A549 (cell line): ENCODE data around the gene ANO4.

Experiments
- GATA3 ChIP-seq: IDR thresholded peaks from 2 replicates; pipeline ENCODE4 v1.6.1; 2012; ENCODE audit warnings: borderline replicate concordance
- NR3C1 ChIP-seq: fragments of >200 bp; sonication (Bioruptor Twin); formaldehyde crosslinking; IDR thresholded peaks from 3 replicates; pipeline ENCODE4 v1.6.1; 2017
- POLR2A ChIP-seq: IDR thresholded peaks from 2 replicates; pipeline ENCODE4 v1.6.1; 2012; ENCODE audit warnings: mild to moderate bottlenecking, low read length
- POLR2AphosphoS2 ChIP-seq: conservative IDR thresholded peaks from 2 replicates; pipeline ENCODE4 v1.6.1; 2012; ENCODE audit warnings: low read length, improper control_type of control experiment, inconsistent platforms
- RFX5 ChIP-seq: fragments of 450-650 bp; IDR thresholded peaks from 2 replicates; pipeline ENCODE4 v1.7.1; 2014; ENCODE audit warnings: antibody characterized with exemption, mild to moderate bottlenecking, moderate library complexity
- TP53 ChIP-seq: fragments of 250-450 bp; sonication (Bioruptor Pico); IDR thresholded peaks from 2 replicates; pipeline ENCODE4 v1.5.0; 2021; ENCODE audit warnings: mild to moderate bottlenecking, moderate library complexity
- TF ChIP-seq, protein P1 (sequence below): fragments of >200 bp; sonication (Bioruptor Twin); formaldehyde crosslinking; IDR thresholded peaks from 3 replicates; pipeline ENCODE4 v1.5.1; 2016
- TF ChIP-seq, protein P2 (sequence below): IDR thresholded peaks from 2 replicates; pipeline ENCODE4 v1.6.1; 2012

DNA sequence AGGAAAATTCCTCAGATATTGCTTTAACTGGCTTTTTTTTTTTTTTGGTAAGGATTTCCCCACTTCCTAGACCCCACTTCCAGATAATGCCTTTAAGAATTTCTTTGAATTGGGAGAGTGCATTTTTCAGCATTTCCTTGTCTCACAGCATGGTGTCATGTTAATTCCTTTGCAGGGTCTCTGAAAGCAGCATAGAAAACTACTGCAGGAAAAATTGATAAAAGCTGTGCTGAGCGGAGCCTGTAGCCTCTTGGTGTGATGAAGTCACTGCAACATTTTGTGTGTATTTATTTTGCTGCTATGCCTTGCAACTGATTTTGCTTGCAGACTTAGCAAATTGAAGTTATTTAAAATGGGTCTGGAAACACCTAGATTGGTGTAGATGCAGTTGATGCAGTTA is 2.7 kb downstream of the ANO4 start:
- TF ChIP-seq, protein P1, sequence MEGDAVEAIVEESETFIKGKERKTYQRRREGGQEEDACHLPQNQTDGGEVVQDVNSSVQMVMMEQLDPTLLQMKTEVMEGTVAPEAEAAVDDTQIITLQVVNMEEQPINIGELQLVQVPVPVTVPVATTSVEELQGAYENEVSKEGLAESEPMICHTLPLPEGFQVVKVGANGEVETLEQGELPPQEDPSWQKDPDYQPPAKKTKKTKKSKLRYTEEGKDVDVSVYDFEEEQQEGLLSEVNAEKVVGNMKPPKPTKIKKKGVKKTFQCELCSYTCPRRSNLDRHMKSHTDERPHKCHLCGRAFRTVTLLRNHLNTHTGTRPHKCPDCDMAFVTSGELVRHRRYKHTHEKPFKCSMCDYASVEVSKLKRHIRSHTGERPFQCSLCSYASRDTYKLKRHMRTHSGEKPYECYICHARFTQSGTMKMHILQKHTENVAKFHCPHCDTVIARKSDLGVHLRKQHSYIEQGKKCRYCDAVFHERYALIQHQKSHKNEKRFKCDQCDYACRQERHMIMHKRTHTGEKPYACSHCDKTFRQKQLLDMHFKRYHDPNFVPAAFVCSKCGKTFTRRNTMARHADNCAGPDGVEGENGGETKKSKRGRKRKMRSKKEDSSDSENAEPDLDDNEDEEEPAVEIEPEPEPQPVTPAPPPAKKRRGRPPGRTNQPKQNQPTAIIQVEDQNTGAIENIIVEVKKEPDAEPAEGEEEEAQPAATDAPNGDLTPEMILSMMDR = no peak
- no peak for TF ChIP-seq POLR2A
- no peak for TF ChIP-seq RFX5
- TF ChIP-seq, protein P2, sequence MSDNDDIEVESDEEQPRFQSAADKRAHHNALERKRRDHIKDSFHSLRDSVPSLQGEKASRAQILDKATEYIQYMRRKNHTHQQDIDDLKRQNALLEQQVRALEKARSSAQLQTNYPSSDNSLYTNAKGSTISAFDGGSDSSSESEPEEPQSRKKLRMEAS = no peak
- no peak for TF ChIP-seq POLR2AphosphoS2
- TF ChIP-seq TP53 (CRISPR knock-in tag) = no peak
- TF ChIP-seq GATA3 = no peak
- TF ChIP-seq NR3C1 = no peak
